ENCODE results near the gene BDKRB2.

BDKRB2 gene

GRCh38 chr14:96281486-96281885, 76.8 kb downstream of the BDKRB2 start:
- H4K20me1 ChIP-seq (ENCODE audit: insufficient read depth), result no peaks in the 10 kb centered on the region
- no peak for TF ChIP-seq CTCF (conservative IDR thresholded peaks at IDR 0.05; ENCODE audit: low read depth, low read length)
- H3K36me3 ChIP-seq (ENCODE audit: insufficient read depth), result no peaks in the 10 kb centered on the region
- H3K27ac ChIP-seq, result no peak overlapping the region
- no peak overlapping the region for H3K4me2 ChIP-seq
- H2AFZ ChIP-seq (ENCODE audit: low read depth), result no peak overlapping the region
- no peak overlapping the region for H3K4me3 ChIP-seq (IDR thresholded peaks at IDR 0.05; ENCODE audit: insufficient read depth, low read depth, low read length)
- H3K79me2 ChIP-seq (ENCODE audit: insufficient read depth, low read depth), result no peaks in the 10 kb centered on the region
- H3K4me1 ChIP-seq (ENCODE audit: low read depth, poor library complexity, severe bottlenecking), result no peaks in the 10 kb centered on the region
- H3K9ac ChIP-seq, result no peak overlapping the region
- no peaks in the 10 kb centered on the region for H3K27me3 ChIP-seq (ENCODE audit: insufficient read depth, low read depth)

- H3K4me2 ChIP-seq, result no peak overlapping the region
- no peak overlapping the region for H2AFZ ChIP-seq (ENCODE audit: low read depth)
- no peaks in the 10 kb centered on the region for H3K79me2 ChIP-seq (ENCODE audit: insufficient read depth, low read depth)
- no peaks in the 10 kb centered on the region for H4K20me1 ChIP-seq (ENCODE audit: insufficient read depth)
- no peak overlapping the region for H3K9ac ChIP-seq
- no peaks in the 10 kb centered on the region for H3K27me3 ChIP-seq (ENCODE audit: insufficient read depth, low read depth)
- H3K36me3 ChIP-seq (ENCODE audit: insufficient read depth), result no peaks in the 10 kb centered on the region
- no peak overlapping the region for H3K27ac ChIP-seq
- H3K4me3 ChIP-seq (IDR thresholded peaks at IDR 0.05; ENCODE audit: insufficient read depth, low read depth, low read length), result no peak overlapping the region
- H3K4me1 ChIP-seq (ENCODE audit: low read depth, poor library complexity, severe bottlenecking), result no peaks in the 10 kb centered on the region
- no peak for TF ChIP-seq CTCF (conservative IDR thresholded peaks at IDR 0.05; ENCODE audit: low read depth, low read length)
Measured at GRCh38 chr14:96284008-96284407, 79.4 kb downstream of the BDKRB2 start.

GRCh38 chr14:96284430-96284829, 79.8 kb downstream of the BDKRB2 start:
- H3K9ac ChIP-seq, result no peak overlapping the region
- no peak overlapping the region for H2AFZ ChIP-seq (ENCODE audit: low read depth)
- no peaks in the 10 kb centered on the region for H3K36me3 ChIP-seq (ENCODE audit: insufficient read depth)
- H3K79me2 ChIP-seq (ENCODE audit: insufficient read depth, low read depth), result no peaks in the 10 kb centered on the region
- no peak overlapping the region for H3K4me3 ChIP-seq (IDR thresholded peaks at IDR 0.05; ENCODE audit: insufficient read depth, low read depth, low read length)
- no peak for TF ChIP-seq CTCF (conservative IDR thresholded peaks at IDR 0.05; ENCODE audit: low read depth, low read length)
- H3K27ac ChIP-seq, result no peak overlapping the region
- no peak overlapping the region for H3K4me2 ChIP-seq
- H3K4me1 ChIP-seq (ENCODE audit: low read depth, poor library complexity, severe bottlenecking), result no peaks in the 10 kb centered on the region
- no peaks in the 10 kb centered on the region for H4K20me1 ChIP-seq (ENCODE audit: insufficient read depth)
- no peaks in the 10 kb centered on the region for H3K27me3 ChIP-seq (ENCODE audit: insufficient read depth, low read depth)

GRCh38 chr14:96285667-96286066, 81.0 kb downstream of the BDKRB2 start:
- no peak overlapping the region for H2AFZ ChIP-seq (ENCODE audit: low read depth)
- H3K4me3 ChIP-seq (IDR thresholded peaks at IDR 0.05; ENCODE audit: insufficient read depth, low read depth, low read length), result no peak overlapping the region
- H3K27me3 ChIP-seq (ENCODE audit: insufficient read depth, low read depth), result no peaks in the 10 kb centered on the region
- no peaks in the 10 kb centered on the region for H3K79me2 ChIP-seq (ENCODE audit: insufficient read depth, low read depth)
- no peak overlapping the region for H3K9ac ChIP-seq
- no peak overlapping the region for H3K27ac ChIP-seq
- no peak overlapping the region for H3K4me2 ChIP-seq
- no peaks in the 10 kb centered on the region for H3K4me1 ChIP-seq (ENCODE audit: low read depth, poor library complexity, severe bottlenecking)
- no peak for TF ChIP-seq CTCF (conservative IDR thresholded peaks at IDR 0.05; ENCODE audit: low read depth, low read length)
- H4K20me1 ChIP-seq (ENCODE audit: insufficient read depth), result no peaks in the 10 kb centered on the region
- no peaks in the 10 kb centered on the region for H3K36me3 ChIP-seq (ENCODE audit: insufficient read depth)

- TF ChIP-seq CTCF (conservative IDR thresholded peaks at IDR 0.05; ENCODE audit: low read depth, low read length), result no peak
- Histone ChIP-seq H3K27me3 (ENCODE audit: insufficient read depth, low read depth) (no peaks in the 10 kb centered on the region), H3K4me2 (no peak overlapping the region), H3K4me3 (IDR thresholded peaks at IDR 0.05; ENCODE audit: insufficient read depth, low read depth, low read length) (no peak overlapping the region), H4K20me1 (ENCODE audit: insufficient read depth) (no peaks in the 10 kb centered on the region), H2AFZ (ENCODE audit: low read depth) (no peak overlapping the region), H3K36me3 (ENCODE audit: insufficient read depth) (no peaks in the 10 kb centered on the region), H3K4me1 (ENCODE audit: low read depth, poor library complexity, severe bottlenecking) (no peaks in the 10 kb centered on the region), H3K79me2 (ENCODE audit: insufficient read depth, low read depth) (no peaks in the 10 kb centered on the region), H3K9ac (no peak overlapping the region), H3K27ac (no peak overlapping the region)
Measured at GRCh38 chr14:96286251-96286650, 81.6 kb downstream of the BDKRB2 start.

All from KMS-11 (cell line).